Liver (tissue), 9 donors: Measurements from ENCODE around the gene KLC4. TPM values are rescaled to one million over a fixed set of nuclear protein-coding genes. Genes with fewer than 3 reads are reported as not detected.

ENCODE experiments used
- DNase-seq: peaks from one replicate; pipeline ENCODE4 v3.0.0-alpha.2; 2017; ENCODE audit warnings: low spot score
- H3K27ac ChIP-seq, 2 donors: one replicate each; pipeline ENCODE4 v1.7.0; 2013; ENCODE audit warnings: inconsistent platforms in 2 of 2, low read length in 2 of 2, control low read depth in 1 of 2, low read depth in 1 of 2, mild to moderate bottlenecking in 1 of 2
- H3K27me3 ChIP-seq, 4 donors: one replicate each; pipeline versions ENCODE4 v1.6.1 to v1.7.0; 2013; ENCODE audit warnings: low read length in 3 of 4, inconsistent platforms in 1 of 4, mild to moderate bottlenecking in 1 of 4, moderate library complexity in 1 of 4; ENCODE audit not compliant: control insufficient read depth in 4 of 4, insufficient read depth in 4 of 4
- H3K36me3 ChIP-seq, 4 donors: one replicate each; pipeline versions ENCODE4 v1.6.1 to v1.7.0; 2013; ENCODE audit warnings: low read length in 3 of 4, mild to moderate bottlenecking in 3 of 4, low read depth in 1 of 4, moderate library complexity in 1 of 4; ENCODE audit not compliant: control insufficient read depth in 4 of 4, insufficient read depth in 3 of 4
- H3K4me1 ChIP-seq, 4 donors: one replicate each; pipeline versions ENCODE4 v1.6.1 to v1.7.0; 2013; ENCODE audit warnings: low read length in 3 of 4, mild to moderate bottlenecking in 3 of 4, moderate library complexity in 1 of 4; ENCODE audit not compliant: control insufficient read depth in 4 of 4, insufficient read depth in 4 of 4
- H3K4me3 ChIP-seq, 3 donors: one replicate each; pipeline versions ENCODE4 v1.6.1 to v1.7.0; 2013; ENCODE audit warnings: low read length in 3 of 3, control low read depth in 1 of 3, low read depth in 1 of 3, mild to moderate bottlenecking in 1 of 3
- H3K9ac ChIP-seq, 2 donors: one replicate each; pipeline ENCODE4 v1.7.0; 2013; ENCODE audit warnings: low read length in 2 of 2, mild to moderate bottlenecking in 2 of 2, moderate library complexity in 2 of 2, control low read depth in 1 of 2, low read depth in 1 of 2
- H3K9me3 ChIP-seq, 4 donors: one replicate each; pipeline versions ENCODE4 v1.6.1 to v1.7.0; 2013; ENCODE audit warnings: low read length in 3 of 4; ENCODE audit not compliant: control insufficient read depth in 4 of 4
- EGR1 ChIP-seq, 2 donors: IDR thresholded peaks; 2 replicates each; pipeline ENCODE4 v1.6.1; 2016 to 2018; ENCODE audit warnings: antibody characterized with exemption in 2 of 2, low read depth in 2 of 2
- FOXA1 ChIP-seq: IDR thresholded peaks from 2 replicates; pipeline ENCODE4 v1.6.1; 2016; ENCODE audit warnings: antibody characterized with exemption
- FOXA2 ChIP-seq: IDR thresholded peaks from 2 replicates; pipeline ENCODE4 v1.6.1; 2016; ENCODE audit warnings: antibody characterized with exemption
- GABPA ChIP-seq, 2 donors: IDR thresholded peaks in 1 of 2; conservative IDR thresholded peaks in 1 of 2; 2 replicates each; pipeline ENCODE4 v1.6.1; 2016; ENCODE audit warnings: antibody characterized with exemption in 2 of 2, mild to moderate bottlenecking in 1 of 2, moderate library complexity in 1 of 2
- HNF4A ChIP-seq, 2 donors: conservative IDR thresholded peaks; 2 replicates each; pipeline ENCODE4 v1.6.1; 2016; ENCODE audit warnings: antibody characterized with exemption in 2 of 2, mild to moderate bottlenecking in 2 of 2
- JUND ChIP-seq, 2 donors: IDR thresholded peaks; 2 replicates each; pipeline ENCODE4 v1.6.1; 2016; ENCODE audit warnings: antibody characterized with exemption in 2 of 2
- NR2F2 ChIP-seq: IDR thresholded peaks from 2 replicates; pipeline ENCODE4 v1.6.1; 2016; ENCODE audit warnings: antibody characterized with exemption
- REST ChIP-seq: IDR thresholded peaks from 2 replicates; pipeline ENCODE4 v1.6.1; 2016; ENCODE audit warnings: antibody characterized with exemption, mild to moderate bottlenecking
- RXRA ChIP-seq, 2 donors: IDR thresholded peaks; 2 replicates each; pipeline ENCODE4 v1.6.1; 2017 to 2018; ENCODE audit warnings: antibody characterized with exemption in 2 of 2, mild to moderate bottlenecking in 1 of 2
- SP1 ChIP-seq: IDR thresholded peaks from 2 replicates; pipeline ENCODE4 v1.6.1; 2018; ENCODE audit warnings: antibody characterized with exemption, mild to moderate bottlenecking
- TAF1 ChIP-seq: conservative IDR thresholded peaks from 2 replicates; pipeline ENCODE4 v1.6.1; 2016; ENCODE audit warnings: antibody characterized with exemption, mild to moderate bottlenecking
- YY1 ChIP-seq: IDR thresholded peaks from 2 replicates; pipeline ENCODE4 v1.6.1; 2016; ENCODE audit warnings: antibody characterized with exemption, mild to moderate bottlenecking
- WGBS: extraction: QIAGEN DNeasy Blood & Tissue Kit; methylation state at CpG from one replicate; pipeline ENCODE4 v1.1.7; 2013; 5-methylcytosine and 5-hydroxymethylcytosine counted together
- polyA plus RNA-seq, 2 donors: library from polyadenylated mRNA; stranded (reverse) in 1 of 2; unstranded in 1 of 2; fragments of 200-250 nt in 1 of 2; fragments of >200 nt in 1 of 2; fragmentation: Nextera tagmentation in 1 of 2; extraction: Ambion mirVana in 1 of 2; gene quantifications; one replicate each; pipeline versions ENCODE4 v1.2.1 to v1.2.3, GENCODE V29; 2013 to 2015
- total RNA-seq, 2 donors: library from RNA; depleted of rRNA; stranded (reverse); fragments of >200 nt; gene quantifications; one replicate each; pipeline ENCODE4 v1.2.3, GENCODE V29; 2014
- TF ChIP-seq, protein P1 (sequence below): IDR thresholded peaks from 2 replicates; pipeline ENCODE4 v1.6.1; 2016; ENCODE audit warnings: antibody characterized with exemption
- TF ChIP-seq, protein P2 (sequence below): fragments of 150-350 bp; IDR thresholded peaks from 2 replicates; pipeline ENCODE4 v1.5.1; 2017; ENCODE audit warnings: improper control_type of control experiment, low read depth, low read length; ENCODE audit not compliant: missing input control
- donor health status: healthy.
- donor health status: healthy.
- donor health status: healthy.
- donor health status: healthy.
- donor health status: healthy.

The KLC4 gene
- total and polyA plus RNA-seq, 4 donors: 33.2 to 97.0 (median 45.9) TPM

GRCh38 chr6:43011207-43011606 lies 48.2 kb upstream of the KLC4 start:
- TF ChIP-seq HNF4A (conservative IDR thresholded peaks at IDR 0.05): no peak
- no peak for TF ChIP-seq EGR1 (IDR thresholded peaks at IDR 0.05; ENCODE audit: low read depth in 2 of 2)
- TF ChIP-seq, protein P1, sequence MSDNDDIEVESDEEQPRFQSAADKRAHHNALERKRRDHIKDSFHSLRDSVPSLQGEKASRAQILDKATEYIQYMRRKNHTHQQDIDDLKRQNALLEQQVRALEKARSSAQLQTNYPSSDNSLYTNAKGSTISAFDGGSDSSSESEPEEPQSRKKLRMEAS: no peak
- no peak for TF ChIP-seq JUND (IDR thresholded peaks at IDR 0.05)
- TF ChIP-seq TAF1: no peak
- TF ChIP-seq YY1: no peak
- TF ChIP-seq FOXA1: no peak
- H3K9ac ChIP-seq: no peak overlapping the region
- no peak overlapping the region for H3K27ac ChIP-seq
- H3K4me3 ChIP-seq: no peak overlapping the region
- peaks cover 2 to 51% (median 31%) of the 10 kb centered on the region in 4 donors for H3K36me3 ChIP-seq
- no peaks in the 10 kb centered on the region for H3K9me3 ChIP-seq
- 91% methylated on average over 6 of the region's 6 CpGs for WGBS
- DNase-seq: no peak
- H3K27me3 ChIP-seq: no peaks in the 10 kb centered on the region
- H3K4me1 ChIP-seq: peaks cover 3 to 30% (median 23%) of the 10 kb centered on the region in 4 donors

DNA sequence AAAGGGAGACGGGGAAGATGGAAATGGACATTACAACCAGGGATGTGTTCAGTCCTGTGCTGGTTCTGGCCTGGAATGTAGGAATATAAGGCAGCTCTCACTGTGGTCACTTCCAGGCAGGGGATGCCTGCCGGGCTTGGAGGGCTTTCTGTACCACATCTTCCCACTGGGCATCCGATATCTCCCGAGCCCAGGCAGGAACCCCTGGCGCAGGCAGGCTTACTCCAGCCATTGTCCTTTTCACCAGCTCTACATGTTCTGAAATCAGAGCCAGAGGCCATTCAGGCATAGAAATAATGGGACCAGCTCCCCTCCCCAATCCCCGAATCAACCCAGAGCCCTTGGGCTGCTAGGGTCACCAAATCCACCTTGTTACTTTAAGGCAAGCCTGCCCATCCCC lies 47.1 kb upstream of the KLC4 start:
- Histone ChIP-seq H3K27ac (no peak overlapping the region), H3K27me3 (no peaks in the 10 kb centered on the region), H3K9me3 (no peaks in the 10 kb centered on the region), H3K9ac (no peak overlapping the region), H3K4me1 (peaks cover 3 to 36% (median 23%) of the 10 kb centered on the region in 4 donors), H3K4me3 (no peak overlapping the region), H3K36me3 (peaks cover 2 to 48% (median 24%) of the 10 kb centered on the region in 4 donors)
- WGBS: 90% methylated on average over 6 of the region's 6 CpGs
- DNase-seq: no peak
- TF ChIP-seq GABPA (IDR thresholded peaks at IDR 0.05 in 1 of 2, conservative IDR thresholded peaks at IDR 0.05 in 1 of 2) (no peak), SP1 (no peak), HNF4A (conservative IDR thresholded peaks at IDR 0.05) (no peak), NR2F2 (no peak), EGR1 (IDR thresholded peaks at IDR 0.05; ENCODE audit: low read depth in 2 of 2) (no peak), REST (no peak), RXRA (IDR thresholded peaks at IDR 0.05) (no peak), YY1 (no peak), FOXA1 (no peak), TAF1 (no peak), FOXA2 (no peak), JUND (IDR thresholded peaks at IDR 0.05) (no peak)
- TF ChIP-seq, protein P2, sequence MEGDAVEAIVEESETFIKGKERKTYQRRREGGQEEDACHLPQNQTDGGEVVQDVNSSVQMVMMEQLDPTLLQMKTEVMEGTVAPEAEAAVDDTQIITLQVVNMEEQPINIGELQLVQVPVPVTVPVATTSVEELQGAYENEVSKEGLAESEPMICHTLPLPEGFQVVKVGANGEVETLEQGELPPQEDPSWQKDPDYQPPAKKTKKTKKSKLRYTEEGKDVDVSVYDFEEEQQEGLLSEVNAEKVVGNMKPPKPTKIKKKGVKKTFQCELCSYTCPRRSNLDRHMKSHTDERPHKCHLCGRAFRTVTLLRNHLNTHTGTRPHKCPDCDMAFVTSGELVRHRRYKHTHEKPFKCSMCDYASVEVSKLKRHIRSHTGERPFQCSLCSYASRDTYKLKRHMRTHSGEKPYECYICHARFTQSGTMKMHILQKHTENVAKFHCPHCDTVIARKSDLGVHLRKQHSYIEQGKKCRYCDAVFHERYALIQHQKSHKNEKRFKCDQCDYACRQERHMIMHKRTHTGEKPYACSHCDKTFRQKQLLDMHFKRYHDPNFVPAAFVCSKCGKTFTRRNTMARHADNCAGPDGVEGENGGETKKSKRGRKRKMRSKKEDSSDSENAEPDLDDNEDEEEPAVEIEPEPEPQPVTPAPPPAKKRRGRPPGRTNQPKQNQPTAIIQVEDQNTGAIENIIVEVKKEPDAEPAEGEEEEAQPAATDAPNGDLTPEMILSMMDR: no peak
- TF ChIP-seq, protein P1: no peak
